ENCODE results near the gene MGARP. TPM values are rescaled to one million over a fixed set of nuclear protein-coding genes. Genes with fewer than 3 reads are reported as not detected.
"Not testable (repeated sequence)": the region's sequence is repeated elsewhere in the genome, so short reads cannot be mapped to it uniquely, and the experiment has no call there.

The MGARP gene
- total RNA-seq, 1 donor from 2014 or later, result 1.7 TPM

DNA sequence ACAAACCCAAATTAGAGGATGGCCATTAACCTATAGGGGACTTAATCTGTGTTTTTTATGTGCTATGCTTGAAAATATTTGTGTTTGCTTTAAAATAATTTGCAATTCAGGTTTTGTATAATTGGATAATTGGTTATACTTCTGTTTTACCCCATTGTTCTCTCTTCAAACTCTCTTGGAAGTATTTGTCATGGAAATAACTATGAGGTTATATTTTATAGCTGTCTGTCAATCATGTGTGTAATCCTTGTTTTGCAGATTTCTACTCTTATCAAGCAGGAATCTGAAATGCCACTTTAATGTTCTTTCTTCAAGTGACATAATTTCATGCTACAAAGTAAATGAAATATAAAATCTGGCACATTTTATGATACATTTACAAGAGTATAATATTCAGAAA, 37.6 kb upstream of the MGARP start:
- Mint-ChIP-seq H3K4me3 (no peak overlapping the region), H3K27me3 (no peaks in the 10 kb centered on the region), H3K9me3 (peaks cover 11% of the 10 kb centered on the region), H3K27ac (no peak overlapping the region), H3K4me1 (ENCODE audit: unreplicated experiment) (peaks cover 7% of the 10 kb centered on the region), H3K36me3 (peaks cover 44% of the 10 kb centered on the region)
- no peak for DNase-seq (ENCODE audit: extremely low spot score, unreplicated experiment)
- TF ChIP-seq, protein P1, sequence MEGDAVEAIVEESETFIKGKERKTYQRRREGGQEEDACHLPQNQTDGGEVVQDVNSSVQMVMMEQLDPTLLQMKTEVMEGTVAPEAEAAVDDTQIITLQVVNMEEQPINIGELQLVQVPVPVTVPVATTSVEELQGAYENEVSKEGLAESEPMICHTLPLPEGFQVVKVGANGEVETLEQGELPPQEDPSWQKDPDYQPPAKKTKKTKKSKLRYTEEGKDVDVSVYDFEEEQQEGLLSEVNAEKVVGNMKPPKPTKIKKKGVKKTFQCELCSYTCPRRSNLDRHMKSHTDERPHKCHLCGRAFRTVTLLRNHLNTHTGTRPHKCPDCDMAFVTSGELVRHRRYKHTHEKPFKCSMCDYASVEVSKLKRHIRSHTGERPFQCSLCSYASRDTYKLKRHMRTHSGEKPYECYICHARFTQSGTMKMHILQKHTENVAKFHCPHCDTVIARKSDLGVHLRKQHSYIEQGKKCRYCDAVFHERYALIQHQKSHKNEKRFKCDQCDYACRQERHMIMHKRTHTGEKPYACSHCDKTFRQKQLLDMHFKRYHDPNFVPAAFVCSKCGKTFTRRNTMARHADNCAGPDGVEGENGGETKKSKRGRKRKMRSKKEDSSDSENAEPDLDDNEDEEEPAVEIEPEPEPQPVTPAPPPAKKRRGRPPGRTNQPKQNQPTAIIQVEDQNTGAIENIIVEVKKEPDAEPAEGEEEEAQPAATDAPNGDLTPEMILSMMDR (conservative IDR thresholded peaks at IDR 0.05), result no peak

DNA sequence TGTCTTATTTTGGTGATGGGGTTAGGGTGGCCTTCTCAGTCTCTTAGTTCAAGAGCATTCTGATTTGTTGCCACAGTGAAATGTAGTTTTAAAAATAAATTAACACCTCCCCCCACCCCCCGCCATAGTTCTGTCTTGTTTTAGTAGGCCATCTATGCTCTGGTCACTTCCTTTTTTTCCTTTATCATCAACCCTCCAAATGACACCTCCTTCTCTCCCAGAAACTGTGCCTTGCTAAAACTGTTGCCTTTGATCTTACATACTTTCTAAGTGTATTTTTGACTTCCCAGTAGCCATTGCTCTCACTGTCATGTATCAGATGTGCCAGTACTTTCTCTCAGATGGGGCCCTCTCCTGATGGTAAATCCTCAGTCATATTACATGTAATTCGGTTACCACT, 36.7 kb upstream of the MGARP start:
- Mint-ChIP-seq H3K4me1 (ENCODE audit: unreplicated experiment) (peaks cover 7% of the 10 kb centered on the region), H3K9me3 (peaks cover 11% of the 10 kb centered on the region), H3K4me3 (no peak overlapping the region), H3K27me3 (no peaks in the 10 kb centered on the region), H3K27ac (no peak overlapping the region), H3K36me3 (peaks cover 36% of the 10 kb centered on the region)
- DNase-seq (ENCODE audit: extremely low spot score, unreplicated experiment), result no peak
- TF ChIP-seq, protein P1 (conservative IDR thresholded peaks at IDR 0.05), result no peak

- H3K4me1 Mint-ChIP-seq (ENCODE audit: unreplicated experiment), result peaks cover 7% of the 10 kb centered on the region
- H3K4me3 Mint-ChIP-seq, result no peak overlapping the region
- peaks cover 31% of the 10 kb centered on the region for H3K36me3 Mint-ChIP-seq
- DNase-seq (ENCODE audit: extremely low spot score, unreplicated experiment), result no peak
- H3K27me3 Mint-ChIP-seq, result no peaks in the 10 kb centered on the region
- H3K9me3 Mint-ChIP-seq, result peaks cover 11% of the 10 kb centered on the region
- H3K27ac Mint-ChIP-seq, result no peak overlapping the region
- TF ChIP-seq, protein P1 (conservative IDR thresholded peaks at IDR 0.05), result no peak
Measured at GRCh38 chr4:139315221-139315675, 35.2 kb upstream of the MGARP start.

DNA sequence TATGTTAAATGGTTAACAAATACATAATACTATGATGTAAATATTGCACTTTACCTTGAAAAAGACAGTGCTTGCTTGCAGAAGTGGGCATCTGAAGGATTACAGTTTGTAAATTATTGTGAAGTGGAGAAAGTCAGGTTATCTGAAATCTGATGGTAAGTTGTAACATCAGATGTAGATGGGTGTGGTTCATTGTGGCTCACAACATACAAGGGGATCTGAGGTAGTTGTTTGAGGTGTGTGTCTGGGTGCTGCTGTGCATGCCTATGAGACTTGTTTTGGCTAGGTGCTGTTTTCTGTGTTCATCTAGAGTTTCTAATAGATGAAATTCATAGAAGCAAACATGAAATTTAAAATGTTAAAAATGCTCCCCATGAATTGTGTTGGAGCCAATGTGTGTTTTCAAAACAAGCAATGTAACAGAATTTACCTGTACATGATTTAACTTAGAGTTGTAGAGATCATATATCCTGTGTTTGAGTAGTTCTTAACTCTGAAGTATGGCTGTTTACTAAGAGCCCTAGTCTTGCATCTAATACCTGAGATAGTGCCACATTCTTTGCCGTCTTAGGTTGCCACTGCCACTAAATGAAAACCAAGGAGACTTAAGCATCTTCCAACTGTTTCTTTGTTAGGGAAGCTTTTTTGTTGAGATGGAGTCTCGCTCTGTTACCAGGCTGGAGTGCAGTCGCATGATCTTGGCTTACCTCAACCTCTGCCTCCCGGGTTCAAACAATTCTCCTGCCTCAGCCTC, 34.2 kb upstream of the MGARP start:
- DNase-seq (ENCODE audit: extremely low spot score, unreplicated experiment), result no peak
- peaks cover 7% of the 10 kb centered on the region for H3K4me1 Mint-ChIP-seq (ENCODE audit: unreplicated experiment)
- no peaks in the 10 kb centered on the region for H3K27me3 Mint-ChIP-seq
- no peak overlapping the region for H3K27ac Mint-ChIP-seq
- peaks cover 5% of the 10 kb centered on the region for H3K9me3 Mint-ChIP-seq
- peaks cover 24% of the 10 kb centered on the region for H3K36me3 Mint-ChIP-seq
- H3K4me3 Mint-ChIP-seq, result no peak overlapping the region
- TF ChIP-seq, protein P1 (conservative IDR thresholded peaks at IDR 0.05), result no peak

GRCh38 chr4:139313414-139313813, 33.4 kb upstream of the MGARP start:
- not testable (repeated sequence) for H3K27ac Mint-ChIP-seq; H3K27me3 Mint-ChIP-seq; DNase-seq (ENCODE audit: extremely low spot score, unreplicated experiment); H3K4me3 Mint-ChIP-seq; H3K9me3 Mint-ChIP-seq; H3K4me1 Mint-ChIP-seq (ENCODE audit: unreplicated experiment)
- H3K36me3 Mint-ChIP-seq, result peaks cover 24% of the 10 kb centered on the region

- no peak for DNase-seq (ENCODE audit: extremely low spot score, unreplicated experiment)
- H3K27ac Mint-ChIP-seq, result no peak overlapping the region
Measured at GRCh38 chr4:139312552-139313332, 32.7 kb upstream of the MGARP start.

More at GRCh38 chr4:139312552-139313332, 32.7 kb upstream of the MGARP start:
- H3K4me3 Mint-ChIP-seq, result no peak overlapping the region
- H3K36me3 Mint-ChIP-seq, result peaks cover 21% of the 10 kb centered on the region
- H3K9me3 Mint-ChIP-seq, result peaks cover 5% of the 10 kb centered on the region
- H3K4me1 Mint-ChIP-seq (ENCODE audit: unreplicated experiment), result peaks cover 7% of the 10 kb centered on the region
- no peaks in the 10 kb centered on the region for H3K27me3 Mint-ChIP-seq
- TF ChIP-seq, protein P1 (conservative IDR thresholded peaks at IDR 0.05), result no peak

Data from type B pancreatic cell (in vitro differentiated cells).